ENCODE data around the gene CCND3. TPM values are rescaled to one million over a fixed set of nuclear protein-coding genes. Genes with fewer than 3 reads are reported as not detected.

Gene CCND3
- total and polyA plus RNA-seq, 12 donors: 85.9 to 309 (median 156) TPM

DNA sequence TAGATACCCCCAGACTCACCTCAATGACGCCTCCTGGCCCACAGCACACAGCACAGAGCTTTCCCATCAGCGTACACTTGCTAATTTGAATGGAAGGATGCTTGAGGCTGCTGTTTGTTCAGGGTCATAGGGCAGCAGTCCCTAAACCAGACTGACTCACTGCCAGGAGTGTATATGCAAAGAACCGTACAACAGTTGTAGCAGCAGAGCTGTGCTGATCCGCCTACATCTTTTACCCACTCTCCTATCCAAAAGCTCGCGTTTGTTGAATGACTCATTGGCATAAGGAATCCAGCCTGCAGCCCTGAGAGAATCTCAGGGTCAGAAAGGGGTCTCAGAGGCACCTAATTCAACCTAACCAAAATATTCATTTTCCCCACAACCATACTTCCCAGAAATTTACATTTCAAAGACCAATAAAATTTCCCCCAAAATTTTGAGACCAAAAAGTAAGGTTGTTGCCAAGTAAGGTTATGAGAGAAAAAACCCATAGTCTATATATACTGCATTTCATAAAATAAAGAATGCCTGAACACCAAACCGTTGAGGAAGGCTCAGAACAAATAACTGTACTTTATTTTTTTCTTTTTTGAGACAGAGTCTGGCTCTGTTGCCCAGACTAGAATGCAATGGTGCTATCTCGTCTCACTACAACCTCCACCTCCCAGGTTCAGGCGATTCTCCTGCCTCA lies 35.3 kb upstream of the CCND3 start:
- peak in 1 of 7 donors; percentile 31 for DNase-seq
- no peaks in the 10 kb centered on the region for H3K27me3 ChIP-seq
- H3K4me3 ChIP-seq: no peak overlapping the region
- peaks cover 0 to 7% of the 10 kb centered on the region in 2 donors for H3K4me1 ChIP-seq (replicated peaks in 1 of 2)
- 57 to 65% (median 62%) methylated on average over 9 of the region's 9 CpGs for WGBS, 4 donors
- no peaks in the 10 kb centered on the region for H3K9me3 ChIP-seq (replicated peaks in 1 of 3)
- H3K27ac ChIP-seq: no peak overlapping the region
- no peaks in the 10 kb centered on the region for H3K36me3 ChIP-seq (replicated peaks in 1 of 2)
- intact Hi-C loops (cut with DNase I): no loop called here
- no peak for TF ChIP-seq POLR2A (IDR thresholded peaks at IDR 0.05)
- TF ChIP-seq, protein P1, sequence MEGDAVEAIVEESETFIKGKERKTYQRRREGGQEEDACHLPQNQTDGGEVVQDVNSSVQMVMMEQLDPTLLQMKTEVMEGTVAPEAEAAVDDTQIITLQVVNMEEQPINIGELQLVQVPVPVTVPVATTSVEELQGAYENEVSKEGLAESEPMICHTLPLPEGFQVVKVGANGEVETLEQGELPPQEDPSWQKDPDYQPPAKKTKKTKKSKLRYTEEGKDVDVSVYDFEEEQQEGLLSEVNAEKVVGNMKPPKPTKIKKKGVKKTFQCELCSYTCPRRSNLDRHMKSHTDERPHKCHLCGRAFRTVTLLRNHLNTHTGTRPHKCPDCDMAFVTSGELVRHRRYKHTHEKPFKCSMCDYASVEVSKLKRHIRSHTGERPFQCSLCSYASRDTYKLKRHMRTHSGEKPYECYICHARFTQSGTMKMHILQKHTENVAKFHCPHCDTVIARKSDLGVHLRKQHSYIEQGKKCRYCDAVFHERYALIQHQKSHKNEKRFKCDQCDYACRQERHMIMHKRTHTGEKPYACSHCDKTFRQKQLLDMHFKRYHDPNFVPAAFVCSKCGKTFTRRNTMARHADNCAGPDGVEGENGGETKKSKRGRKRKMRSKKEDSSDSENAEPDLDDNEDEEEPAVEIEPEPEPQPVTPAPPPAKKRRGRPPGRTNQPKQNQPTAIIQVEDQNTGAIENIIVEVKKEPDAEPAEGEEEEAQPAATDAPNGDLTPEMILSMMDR (IDR thresholded peaks at IDR 0.05): no peak

- no peak overlapping the region for H3K4me3 ChIP-seq
- peak in 2 of 7 donors; percentile 10 to 43 for DNase-seq
- intact Hi-C loops (cut with DNase I): no loop called here
- H3K27ac ChIP-seq: no peak overlapping the region
- TF ChIP-seq POLR2A (IDR thresholded peaks at IDR 0.05): no peak
- TF ChIP-seq, protein P1 (IDR thresholded peaks at IDR 0.05): no peak
- no peaks in the 10 kb centered on the region for H3K27me3 ChIP-seq
- peaks cover 0 to 15% of the 10 kb centered on the region in 2 donors for H3K4me1 ChIP-seq (replicated peaks in 1 of 2)
- no peaks in the 10 kb centered on the region for H3K36me3 ChIP-seq (replicated peaks in 1 of 2)
- WGBS, 4 donors: 82 to 100% (median 93%) methylated on average over 2 to 4 of the region's 4 CpGs
- no peaks in the 10 kb centered on the region for H3K9me3 ChIP-seq (replicated peaks in 1 of 3)
Observed at GRCh38 chr6:41975276-41975675, 33.7 kb upstream of the CCND3 start.

- intact Hi-C loops (cut with DNase I): no loop called here
- Histone ChIP-seq H3K36me3 (replicated peaks in 1 of 2) (no peaks in the 10 kb centered on the region), H3K4me1 (replicated peaks in 1 of 2) (peaks cover 0 to 21% of the 10 kb centered on the region in 2 donors), H3K27ac (no peak overlapping the region), H3K9me3 (replicated peaks in 1 of 3) (no peaks in the 10 kb centered on the region), H3K27me3 (no peaks in the 10 kb centered on the region), H3K4me3 (no peak overlapping the region)
- TF ChIP-seq, protein P1 (IDR thresholded peaks at IDR 0.05): no peak
- no peak for TF ChIP-seq POLR2A (IDR thresholded peaks at IDR 0.05)
- peak in 2 of 7 donors; percentile 9 to 30 for DNase-seq
- 87 to 97% (median 93%) methylated on average over 5 of the region's 5 CpGs for WGBS, 4 donors
Observed at GRCh38 chr6:41974281-41974825, 32.7 kb upstream of the CCND3 start.

DNA sequence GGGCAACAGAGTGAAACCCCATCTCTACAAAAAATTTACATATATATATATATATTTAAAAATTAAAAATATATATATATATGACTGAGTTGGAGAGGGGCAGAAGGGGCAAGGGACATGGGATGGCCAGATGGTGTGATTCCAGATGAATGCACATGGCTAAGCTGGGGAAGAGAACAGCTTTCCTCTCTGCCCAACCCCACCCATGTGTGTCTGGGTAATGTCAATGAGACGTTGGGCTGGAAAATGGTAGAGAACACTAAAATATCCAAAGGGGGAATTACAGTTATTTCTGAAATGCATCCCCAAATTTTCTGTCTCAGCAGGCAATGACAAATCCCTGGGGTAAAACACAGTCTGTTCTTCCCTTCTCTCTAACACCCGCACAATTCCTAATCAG lies 31.2 kb upstream of the CCND3 start:
- intact Hi-C loops (cut with DNase I): no loop called here
- WGBS, 4 donors: 54 to 77% (median 71%) methylated on average over 2 of the region's 2 CpGs

More for the DNA sequence above, 31.2 kb upstream of the CCND3 start:
- Histone ChIP-seq H3K4me3 (no peak overlapping the region), H3K27me3 (no peaks in the 10 kb centered on the region), H3K36me3 (replicated peaks in 1 of 2) (no peaks in the 10 kb centered on the region), H3K9me3 (replicated peaks in 1 of 3) (no peaks in the 10 kb centered on the region), H3K27ac (no peak overlapping the region), H3K4me1 (replicated peaks in 1 of 2) (peaks cover 0 to 21% of the 10 kb centered on the region in 2 donors)
- no peak for TF ChIP-seq POLR2A (IDR thresholded peaks at IDR 0.05)
- peak in 1 of 7 donors; percentile 0 for DNase-seq

Data from adrenal gland (tissue), 12 donors.